ENCODE data around the gene TSEN54. TPM values are rescaled to one million over a fixed set of nuclear protein-coding genes. Genes with fewer than 3 reads are reported as not detected.

Gene TSEN54
- total and polyA plus RNA-seq, 5 donors from 2014 or later, result 35.2 to 54.6 (median 52.3) TPM

- H3K9me3 Mint-ChIP-seq, result no peaks in the 10 kb centered on the region
- H3K4me3 ChIP-seq (ENCODE audit: low read depth, low read length), result no peak overlapping the region
- H3K36me3 Mint-ChIP-seq, result peaks cover 4% of the 10 kb centered on the region
- no peak overlapping the region for H3K4me3 Mint-ChIP-seq
- peaks cover 0 to 3% (median 0%) of the 10 kb centered on the region in 4 donors for H3K4me1 Mint-ChIP-seq
- no peak overlapping the region for H3K27ac ChIP-seq (ENCODE audit: insufficient read depth, low read length, poor library complexity, severe bottlenecking)
- no peaks in the 10 kb centered on the region for H3K27me3 Mint-ChIP-seq
- DNase-seq (no peak), ATAC-seq (ENCODE audit: low read depth in 2 of 2) (no peak)
- H3K27me3 ChIP-seq (ENCODE audit: control insufficient read depth, insufficient read depth, low read length), result no peaks in the 10 kb centered on the region
- no peaks in the 10 kb centered on the region for H3K9me3 ChIP-seq (ENCODE audit: control insufficient read depth in 2 of 2, low read length in 2 of 2)
- H3K36me3 ChIP-seq (ENCODE audit: control insufficient read depth, insufficient read depth, low read length), result peaks cover 18% of the 10 kb centered on the region
- no peak overlapping the region for H3K27ac Mint-ChIP-seq
- no peaks in the 10 kb centered on the region for H3K4me1 ChIP-seq (ENCODE audit: control insufficient read depth, insufficient read depth, low read length, poor library complexity, severe bottlenecking)
Observed at GRCh38 chr17:75502072-75502720, 14.1 kb upstream of the TSEN54 start.

GRCh38 chr17:75502721-75503329 is 13.5 kb upstream of the TSEN54 start:
- Mint-ChIP-seq H3K27me3 (no peaks in the 10 kb centered on the region), H3K4me3 (no peak overlapping the region), H3K36me3 (no peaks in the 10 kb centered on the region), H3K27ac (no peak overlapping the region), H3K9me3 (no peaks in the 10 kb centered on the region), H3K4me1 (no peaks in the 10 kb centered on the region)
- no peaks in the 10 kb centered on the region for H3K9me3 ChIP-seq (ENCODE audit: control insufficient read depth in 2 of 2, low read length in 2 of 2)
- H3K27me3 ChIP-seq (ENCODE audit: control insufficient read depth, insufficient read depth, low read length), result no peaks in the 10 kb centered on the region
- H3K27ac ChIP-seq (ENCODE audit: insufficient read depth, low read length, poor library complexity, severe bottlenecking), result no peak overlapping the region
- no peak for ATAC-seq (ENCODE audit: low read depth in 2 of 2)
- H3K4me3 ChIP-seq (ENCODE audit: low read depth, low read length), result no peak overlapping the region
- H3K36me3 ChIP-seq (ENCODE audit: control insufficient read depth, insufficient read depth, low read length), result peaks cover 15% of the 10 kb centered on the region
- no peak for DNase-seq
- no peaks in the 10 kb centered on the region for H3K4me1 ChIP-seq (ENCODE audit: control insufficient read depth, insufficient read depth, low read length, poor library complexity, severe bottlenecking)

- no peaks in the 10 kb centered on the region for H3K4me1 ChIP-seq (ENCODE audit: control insufficient read depth, insufficient read depth, low read length, poor library complexity, severe bottlenecking)
- no peaks in the 10 kb centered on the region for H3K27me3 ChIP-seq (ENCODE audit: control insufficient read depth, insufficient read depth, low read length)
- ATAC-seq (ENCODE audit: low read depth in 2 of 2) (no peak), DNase-seq (no peak)
- H3K36me3 Mint-ChIP-seq, result no peaks in the 10 kb centered on the region
- no peaks in the 10 kb centered on the region for H3K9me3 Mint-ChIP-seq
- no peak overlapping the region for H3K27ac Mint-ChIP-seq
- no peak overlapping the region for H3K27ac ChIP-seq (ENCODE audit: insufficient read depth, low read length, poor library complexity, severe bottlenecking)
- no peaks in the 10 kb centered on the region for H3K27me3 Mint-ChIP-seq
- H3K4me3 Mint-ChIP-seq, result no peak overlapping the region
- no peaks in the 10 kb centered on the region for H3K4me1 Mint-ChIP-seq
- no peak overlapping the region for H3K4me3 ChIP-seq (ENCODE audit: low read depth, low read length)
- no peaks in the 10 kb centered on the region for H3K9me3 ChIP-seq (ENCODE audit: control insufficient read depth in 2 of 2, low read length in 2 of 2)
- H3K36me3 ChIP-seq (ENCODE audit: control insufficient read depth, insufficient read depth, low read length), result peaks cover 8% of the 10 kb centered on the region
Observed at GRCh38 chr17:75503337-75503950, 12.9 kb upstream of the TSEN54 start.

- no peaks in the 10 kb centered on the region for H3K9me3 ChIP-seq (ENCODE audit: control insufficient read depth in 2 of 2, low read length in 2 of 2)
- H3K9me3 Mint-ChIP-seq, result no peaks in the 10 kb centered on the region
- H3K27me3 Mint-ChIP-seq, result no peaks in the 10 kb centered on the region
- H3K4me1 ChIP-seq (ENCODE audit: control insufficient read depth, insufficient read depth, low read length, poor library complexity, severe bottlenecking), result no peaks in the 10 kb centered on the region
- H3K4me3 ChIP-seq (ENCODE audit: low read depth, low read length), result no peak overlapping the region
- H3K27ac Mint-ChIP-seq, result no peak overlapping the region
- no peak overlapping the region for H3K4me3 Mint-ChIP-seq
- no peak overlapping the region for H3K27ac ChIP-seq (ENCODE audit: insufficient read depth, low read length, poor library complexity, severe bottlenecking)
- ATAC-seq (ENCODE audit: low read depth in 2 of 2) (peak in 1 of 2 donors; percentile 13), DNase-seq (no peak)
- H3K27me3 ChIP-seq (ENCODE audit: control insufficient read depth, insufficient read depth, low read length), result no peaks in the 10 kb centered on the region
- no peaks in the 10 kb centered on the region for H3K36me3 Mint-ChIP-seq
- peaks cover 3% of the 10 kb centered on the region for H3K36me3 ChIP-seq (ENCODE audit: control insufficient read depth, insufficient read depth, low read length)
- no peaks in the 10 kb centered on the region for H3K4me1 Mint-ChIP-seq
Observed at GRCh38 chr17:75503976-75504346, 12.4 kb upstream of the TSEN54 start.

GRCh38 chr17:75504347-75505151 is 11.8 kb upstream of the TSEN54 start:
- no peaks in the 10 kb centered on the region for H3K9me3 Mint-ChIP-seq
- no peaks in the 10 kb centered on the region for H3K27me3 Mint-ChIP-seq
- H3K36me3 Mint-ChIP-seq, result no peaks in the 10 kb centered on the region
- Histone ChIP-seq H3K36me3 (ENCODE audit: control insufficient read depth, insufficient read depth, low read length) (no peaks in the 10 kb centered on the region), H3K27ac (ENCODE audit: insufficient read depth, low read length, poor library complexity, severe bottlenecking) (no peak overlapping the region), H3K4me3 (ENCODE audit: low read depth, low read length) (no peak overlapping the region), H3K4me1 (ENCODE audit: control insufficient read depth, insufficient read depth, low read length, poor library complexity, severe bottlenecking) (no peaks in the 10 kb centered on the region), H3K9me3 (ENCODE audit: control insufficient read depth in 2 of 2, low read length in 2 of 2) (no peaks in the 10 kb centered on the region), H3K27me3 (ENCODE audit: control insufficient read depth, insufficient read depth, low read length) (no peaks in the 10 kb centered on the region)
- no peak overlapping the region for H3K27ac Mint-ChIP-seq
- DNase-seq (peak in 2 of 3 donors; percentile 26 to 34), ATAC-seq (ENCODE audit: low read depth in 2 of 2) (peak in 1 of 2 donors; percentile 54)
- no peak overlapping the region for H3K4me3 Mint-ChIP-seq
- H3K4me1 Mint-ChIP-seq, result no peaks in the 10 kb centered on the region

- no peak for DNase-seq
- Mint-ChIP-seq H3K27ac (no peak overlapping the region), H3K4me1 (no peaks in the 10 kb centered on the region), H3K36me3 (no peaks in the 10 kb centered on the region), H3K4me3 (no peak overlapping the region), H3K27me3 (no peaks in the 10 kb centered on the region), H3K9me3 (no peaks in the 10 kb centered on the region)
- no peaks in the 10 kb centered on the region for H3K9me3 ChIP-seq (ENCODE audit: control insufficient read depth in 2 of 2, low read length in 2 of 2)
- no peaks in the 10 kb centered on the region for H3K4me1 ChIP-seq (ENCODE audit: control insufficient read depth, insufficient read depth, low read length, poor library complexity, severe bottlenecking)
- no peak for ATAC-seq (ENCODE audit: low read depth in 2 of 2)
- H3K27ac ChIP-seq (ENCODE audit: insufficient read depth, low read length, poor library complexity, severe bottlenecking), result no peak overlapping the region
- H3K36me3 ChIP-seq (ENCODE audit: control insufficient read depth, insufficient read depth, low read length), result no peaks in the 10 kb centered on the region
- H3K27me3 ChIP-seq (ENCODE audit: control insufficient read depth, insufficient read depth, low read length), result no peaks in the 10 kb centered on the region
- no peak overlapping the region for H3K4me3 ChIP-seq (ENCODE audit: low read depth, low read length)
Observed at GRCh38 chr17:75505152-75505409, 11.2 kb upstream of the TSEN54 start.

DNA sequence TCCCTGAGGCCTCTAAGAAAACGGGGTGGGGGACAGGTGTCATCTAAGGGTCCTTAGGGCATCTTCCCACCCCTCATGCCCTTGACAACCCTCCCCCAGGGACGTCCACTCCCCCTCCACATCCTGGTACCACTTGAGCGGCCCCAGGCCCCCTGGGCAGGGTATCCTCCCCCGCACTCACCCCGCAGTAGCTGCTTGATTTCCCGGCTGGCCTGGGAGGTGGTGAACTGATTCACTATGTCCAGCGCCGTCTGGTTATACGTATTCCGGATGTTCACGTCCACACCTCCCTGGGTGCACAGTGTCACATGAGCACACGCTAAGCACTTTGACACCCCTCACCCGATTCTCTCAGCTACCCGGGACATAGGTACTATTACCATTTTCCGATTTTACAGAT is 10.7 kb upstream of the TSEN54 start:
- Mint-ChIP-seq H3K27me3 (no peaks in the 10 kb centered on the region), H3K9me3 (no peaks in the 10 kb centered on the region), H3K4me3 (no peak overlapping the region), H3K27ac (no peak overlapping the region), H3K36me3 (no peaks in the 10 kb centered on the region), H3K4me1 (no peaks in the 10 kb centered on the region)
- Histone ChIP-seq H3K4me1 (ENCODE audit: control insufficient read depth, insufficient read depth, low read length, poor library complexity, severe bottlenecking) (no peaks in the 10 kb centered on the region), H3K4me3 (ENCODE audit: low read depth, low read length) (no peak overlapping the region), H3K9me3 (ENCODE audit: control insufficient read depth in 2 of 2, low read length in 2 of 2) (no peaks in the 10 kb centered on the region), H3K27me3 (ENCODE audit: control insufficient read depth, insufficient read depth, low read length) (no peaks in the 10 kb centered on the region), H3K27ac (ENCODE audit: insufficient read depth, low read length, poor library complexity, severe bottlenecking) (no peak overlapping the region), H3K36me3 (ENCODE audit: control insufficient read depth, insufficient read depth, low read length) (no peaks in the 10 kb centered on the region)
- DNase-seq, result no peak
- ATAC-seq (ENCODE audit: low read depth in 2 of 2), result no peak
